ENCODE data around the gene ZXDA.
"Not testable (repeated sequence)": the region's sequence is repeated elsewhere in the genome, so short reads cannot be mapped to it uniquely, and the experiment has no call there.

Gene ZXDA

DNA sequence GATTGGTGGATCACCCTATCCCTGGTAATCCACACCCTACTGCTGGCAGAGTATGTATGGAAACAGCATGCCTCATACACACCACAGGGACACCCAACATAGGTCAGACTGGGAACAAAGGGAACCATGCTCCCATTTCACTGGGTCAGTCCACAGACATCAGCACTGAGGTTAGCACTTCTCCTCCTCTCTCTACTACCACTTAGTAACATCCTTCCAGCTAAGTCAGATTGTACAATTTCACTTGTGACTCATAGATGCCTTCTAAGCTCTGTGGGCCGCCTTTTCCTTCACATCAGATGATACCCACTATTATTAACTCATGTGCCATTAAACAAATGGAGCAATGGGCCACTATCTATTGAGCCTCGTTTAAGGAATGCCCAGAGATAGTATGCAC lies 15.5 kb upstream of the ZXDA start:
- Histone ChIP-seq H3K4me2 (ENCODE audit: low read depth, low read length) (no peak overlapping the region), H4K20me1 (ENCODE audit: insufficient read depth, low read length) (no peaks in the 10 kb centered on the region), H3K9me2 (replicated peaks; ENCODE audit: insufficient read depth, low read length) (no peaks in the 10 kb centered on the region), H3K4me1 (ENCODE audit: low read length) (peaks cover 19% of the 10 kb centered on the region), H3K9ac (ENCODE audit: low read length) (no peak overlapping the region), H3F3A (ENCODE audit: insufficient read depth, low read length) (no peaks in the 10 kb centered on the region), H2AFZ (ENCODE audit: low read length) (no peak overlapping the region), H3K4me3 (ENCODE audit: low read length) (no peak overlapping the region), H3K36me3 (replicated peaks; ENCODE audit: insufficient read depth, low read length) (no peaks in the 10 kb centered on the region), H3K27me3 (replicated peaks; ENCODE audit: insufficient read depth, low read length) (no peaks in the 10 kb centered on the region), H3K27ac (ENCODE audit: low read length) (no peak overlapping the region), H3K9me3 (replicated peaks; ENCODE audit: insufficient read depth, low read length) (no peaks in the 10 kb centered on the region), H3K79me2 (ENCODE audit: low read length) (no peaks in the 10 kb centered on the region)
- DNase-seq = no peak
- TF ChIP-seq, protein P1, sequence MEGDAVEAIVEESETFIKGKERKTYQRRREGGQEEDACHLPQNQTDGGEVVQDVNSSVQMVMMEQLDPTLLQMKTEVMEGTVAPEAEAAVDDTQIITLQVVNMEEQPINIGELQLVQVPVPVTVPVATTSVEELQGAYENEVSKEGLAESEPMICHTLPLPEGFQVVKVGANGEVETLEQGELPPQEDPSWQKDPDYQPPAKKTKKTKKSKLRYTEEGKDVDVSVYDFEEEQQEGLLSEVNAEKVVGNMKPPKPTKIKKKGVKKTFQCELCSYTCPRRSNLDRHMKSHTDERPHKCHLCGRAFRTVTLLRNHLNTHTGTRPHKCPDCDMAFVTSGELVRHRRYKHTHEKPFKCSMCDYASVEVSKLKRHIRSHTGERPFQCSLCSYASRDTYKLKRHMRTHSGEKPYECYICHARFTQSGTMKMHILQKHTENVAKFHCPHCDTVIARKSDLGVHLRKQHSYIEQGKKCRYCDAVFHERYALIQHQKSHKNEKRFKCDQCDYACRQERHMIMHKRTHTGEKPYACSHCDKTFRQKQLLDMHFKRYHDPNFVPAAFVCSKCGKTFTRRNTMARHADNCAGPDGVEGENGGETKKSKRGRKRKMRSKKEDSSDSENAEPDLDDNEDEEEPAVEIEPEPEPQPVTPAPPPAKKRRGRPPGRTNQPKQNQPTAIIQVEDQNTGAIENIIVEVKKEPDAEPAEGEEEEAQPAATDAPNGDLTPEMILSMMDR (IDR thresholded peaks at IDR 0.05; ENCODE audit: low read length) = no peak
- TF ChIP-seq EZH2 (optimal IDR thresholded peaks at IDR 0.05; ENCODE audit: low read depth, low read length) (no peak), EZH2phosphoT487 (IDR thresholded peaks at IDR 0.05; ENCODE audit: low read length) (no peak)

DNA sequence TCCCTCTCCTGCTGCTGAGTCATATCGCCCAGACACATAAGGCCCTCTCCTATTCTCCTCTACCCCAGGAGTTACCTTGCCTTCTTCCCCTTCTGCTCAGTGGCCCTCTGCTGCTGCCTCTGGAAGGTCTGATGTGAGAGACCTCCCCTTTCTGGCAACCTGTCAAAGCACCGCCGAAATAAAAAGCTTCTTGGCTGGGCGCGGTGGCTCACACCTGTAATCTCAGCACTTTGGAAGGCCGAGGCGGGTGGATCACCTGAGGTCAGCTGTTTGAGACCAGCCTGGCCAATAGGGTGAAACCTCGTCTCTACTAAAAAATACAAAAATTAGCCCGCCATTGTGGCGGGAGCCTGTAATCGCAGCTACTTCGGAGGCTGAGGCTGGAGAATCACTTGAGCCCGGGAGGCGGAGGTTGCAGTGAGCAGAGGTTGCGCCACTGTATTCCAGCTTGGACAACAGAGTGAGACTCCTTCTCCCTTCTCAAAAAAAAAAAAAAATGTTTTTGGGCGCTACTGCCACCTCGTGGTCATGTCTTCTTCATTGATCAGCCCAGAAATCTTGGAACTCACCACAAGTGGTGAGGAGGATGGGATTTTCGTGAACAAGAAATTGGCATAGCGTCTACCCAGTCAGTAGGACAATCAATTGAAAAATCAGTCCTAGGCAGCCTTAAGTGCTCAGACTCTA lies 8.6 kb upstream of the ZXDA start:
- Histone ChIP-seq H3K9me3 (replicated peaks; ENCODE audit: insufficient read depth, low read length) (no peaks in the 10 kb centered on the region), H4K20me1 (ENCODE audit: insufficient read depth, low read length) (no peaks in the 10 kb centered on the region), H3K27me3 (replicated peaks; ENCODE audit: insufficient read depth, low read length) (no peaks in the 10 kb centered on the region), H3K27ac (ENCODE audit: low read length) (no peak overlapping the region; the same call in 1 of the 2 replicates), H2AFZ (ENCODE audit: low read length) (0 out of 2 replicates have a peak overlapping the region, but pooled peaks have one; percentile 38), H3K4me2 (ENCODE audit: low read depth, low read length) (no peak overlapping the region), H3K9me2 (replicated peaks; ENCODE audit: insufficient read depth, low read length) (no peaks in the 10 kb centered on the region), H3K4me1 (ENCODE audit: low read length) (no peaks in the 10 kb centered on the region), H3F3A (ENCODE audit: insufficient read depth, low read length) (no peaks in the 10 kb centered on the region), H3K36me3 (replicated peaks; ENCODE audit: insufficient read depth, low read length) (no peaks in the 10 kb centered on the region), H3K9ac (ENCODE audit: low read length) (no peak overlapping the region), H3K4me3 (ENCODE audit: low read length) (no peak overlapping the region; the same call in 1 of the 2 replicates), H3K79me2 (ENCODE audit: low read length) (no peaks in the 10 kb centered on the region)
- no peak for TF ChIP-seq EZH2phosphoT487 (IDR thresholded peaks at IDR 0.05; ENCODE audit: low read length)
- TF ChIP-seq, protein P1 (IDR thresholded peaks at IDR 0.05; ENCODE audit: low read length) = peak; percentile 44
- DNase-seq = peak; percentile 25

GRCh38 chrX:57915680-57916079 lies 5.4 kb upstream of the ZXDA start:
- Histone ChIP-seq H3K79me2 (ENCODE audit: low read length) (no peaks in the 10 kb centered on the region), H3K9me2 (replicated peaks; ENCODE audit: insufficient read depth, low read length) (no peaks in the 10 kb centered on the region), H3K4me3 (ENCODE audit: low read length) (no peak overlapping the region), H4K20me1 (ENCODE audit: insufficient read depth, low read length) (no peaks in the 10 kb centered on the region), H3K36me3 (replicated peaks; ENCODE audit: insufficient read depth, low read length) (no peaks in the 10 kb centered on the region), H3K27ac (ENCODE audit: low read length) (no peak overlapping the region), H3K4me1 (ENCODE audit: low read length) (no peaks in the 10 kb centered on the region), H3F3A (ENCODE audit: insufficient read depth, low read length) (no peaks in the 10 kb centered on the region), H3K9ac (ENCODE audit: low read length) (no peak overlapping the region), H3K4me2 (ENCODE audit: low read depth, low read length) (no peak overlapping the region), H3K9me3 (replicated peaks; ENCODE audit: insufficient read depth, low read length) (no peaks in the 10 kb centered on the region), H2AFZ (ENCODE audit: low read length) (no peak overlapping the region), H3K27me3 (replicated peaks; ENCODE audit: insufficient read depth, low read length) (no peaks in the 10 kb centered on the region)
- TF ChIP-seq, protein P1 (IDR thresholded peaks at IDR 0.05; ENCODE audit: low read length) = no peak
- DNase-seq = no peak

- not testable (repeated sequence) for H3K9me3 ChIP-seq (replicated peaks; ENCODE audit: insufficient read depth, low read length); H3F3A ChIP-seq (ENCODE audit: insufficient read depth, low read length); H3K27me3 ChIP-seq (replicated peaks; ENCODE audit: insufficient read depth, low read length); H3K9me2 ChIP-seq (replicated peaks; ENCODE audit: insufficient read depth, low read length); H3K79me2 ChIP-seq (ENCODE audit: low read length); H3K9ac ChIP-seq (ENCODE audit: low read length); H3K4me1 ChIP-seq (ENCODE audit: low read length); H3K36me3 ChIP-seq (replicated peaks; ENCODE audit: insufficient read depth, low read length); H2AFZ ChIP-seq (ENCODE audit: low read length); DNase-seq; H3K27ac ChIP-seq (ENCODE audit: low read length); H3K4me3 ChIP-seq (ENCODE audit: low read length); H4K20me1 ChIP-seq (ENCODE audit: insufficient read depth, low read length); H3K4me2 ChIP-seq (ENCODE audit: low read depth, low read length)
These were observed 517 bp downstream of the ZXDA start for GRCh38 chrX:57909595-57910286.

GRCh38 chrX:57908972-57909594 lies 1.2 kb downstream of the ZXDA start:
- not testable (repeated sequence) for H2AFZ ChIP-seq (ENCODE audit: low read length); H3F3A ChIP-seq (ENCODE audit: insufficient read depth, low read length); H4K20me1 ChIP-seq (ENCODE audit: insufficient read depth, low read length); H3K79me2 ChIP-seq (ENCODE audit: low read length); H3K9me2 ChIP-seq (replicated peaks; ENCODE audit: insufficient read depth, low read length); DNase-seq; H3K9me3 ChIP-seq (replicated peaks; ENCODE audit: insufficient read depth, low read length); H3K4me3 ChIP-seq (ENCODE audit: low read length); H3K36me3 ChIP-seq (replicated peaks; ENCODE audit: insufficient read depth, low read length); H3K27ac ChIP-seq (ENCODE audit: low read length); H3K4me2 ChIP-seq (ENCODE audit: low read depth, low read length); H3K27me3 ChIP-seq (replicated peaks; ENCODE audit: insufficient read depth, low read length); H3K9ac ChIP-seq (ENCODE audit: low read length); H3K4me1 ChIP-seq (ENCODE audit: low read length)
